GM23248 (cell line): ENCODE data around the gene GPX3.

Source experiments
- EZH2 ChIP-seq: fragments of 200-600 bp; sonication (generic); IDR thresholded peaks from 2 replicates; pipeline ENCODE4 v1.6.1; 2018; ENCODE audit warnings: antibody characterized with exemption, mild to moderate bottlenecking; ENCODE audit not compliant: insufficient read depth, poor library complexity, severe bottlenecking
- EZH2phosphoT487 ChIP-seq: fragments of 200-600 bp; sonication (generic); IDR thresholded peaks from 2 replicates; pipeline ENCODE4 v1.6.1; 2018; ENCODE audit warnings: antibody characterized with exemption, moderate library complexity, mild to moderate bottlenecking, low read depth; ENCODE audit not compliant: insufficient read depth

GRCh38 chr5:151054709-151055108, 34.3 kb downstream of the GPX3 start:
- TF ChIP-seq EZH2 (no peak), EZH2phosphoT487 (no peak)
